Measurements from ENCODE around the gene SURF1.

DNA sequence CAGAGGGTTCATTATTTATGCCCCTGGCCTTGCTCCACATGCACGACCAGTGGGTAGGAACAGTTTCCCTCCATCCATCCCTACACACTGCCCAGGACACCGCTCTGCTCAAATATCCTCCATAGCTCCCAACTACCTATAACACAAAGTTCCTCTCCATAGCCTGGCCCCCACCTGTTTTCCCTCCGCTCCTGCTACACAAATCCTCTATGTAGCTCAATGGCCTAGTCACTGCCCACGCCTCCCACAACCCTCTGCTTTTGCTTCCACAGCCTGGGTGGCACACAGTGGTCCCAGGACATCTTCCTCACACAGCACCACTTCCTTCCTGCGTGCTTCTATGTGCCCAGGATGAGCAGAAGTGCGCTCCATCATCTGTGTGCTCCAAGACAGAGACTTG, 41.1 kb upstream of the SURF1 start:
- no peak for TF ChIP-seq POLR2A (IDR thresholded peaks at IDR 0.05)
- TF ChIP-seq, protein P1, sequence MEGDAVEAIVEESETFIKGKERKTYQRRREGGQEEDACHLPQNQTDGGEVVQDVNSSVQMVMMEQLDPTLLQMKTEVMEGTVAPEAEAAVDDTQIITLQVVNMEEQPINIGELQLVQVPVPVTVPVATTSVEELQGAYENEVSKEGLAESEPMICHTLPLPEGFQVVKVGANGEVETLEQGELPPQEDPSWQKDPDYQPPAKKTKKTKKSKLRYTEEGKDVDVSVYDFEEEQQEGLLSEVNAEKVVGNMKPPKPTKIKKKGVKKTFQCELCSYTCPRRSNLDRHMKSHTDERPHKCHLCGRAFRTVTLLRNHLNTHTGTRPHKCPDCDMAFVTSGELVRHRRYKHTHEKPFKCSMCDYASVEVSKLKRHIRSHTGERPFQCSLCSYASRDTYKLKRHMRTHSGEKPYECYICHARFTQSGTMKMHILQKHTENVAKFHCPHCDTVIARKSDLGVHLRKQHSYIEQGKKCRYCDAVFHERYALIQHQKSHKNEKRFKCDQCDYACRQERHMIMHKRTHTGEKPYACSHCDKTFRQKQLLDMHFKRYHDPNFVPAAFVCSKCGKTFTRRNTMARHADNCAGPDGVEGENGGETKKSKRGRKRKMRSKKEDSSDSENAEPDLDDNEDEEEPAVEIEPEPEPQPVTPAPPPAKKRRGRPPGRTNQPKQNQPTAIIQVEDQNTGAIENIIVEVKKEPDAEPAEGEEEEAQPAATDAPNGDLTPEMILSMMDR (IDR thresholded peaks at IDR 0.05) = no peak
